Smooth muscle cell (in vitro differentiated cells): ENCODE data around the gene G6PC3. TPM values are rescaled to one million over a fixed set of nuclear protein-coding genes. Genes with fewer than 3 reads are reported as not detected.
"Not testable (repeated sequence)": the region's sequence is repeated elsewhere in the genome, so short reads cannot be mapped to it uniquely, and the experiment has no call there.

Experiments
- DNase-seq: peaks from one replicate; lab custom pipeline; 2025; ENCODE audit not compliant: unreplicated experiment; lab: John Stamatoyannopoulos, UW
- H2AFZ ChIP-seq: fragments of 200-600 bp; sonication (generic); 2 replicates; pipeline ENCODE4 v1.6.0; 2016; ENCODE audit warnings: antibody characterized with exemption, low read depth, mild to moderate bottlenecking
- H3F3A ChIP-seq: fragments of 200-600 bp; sonication (generic); 2 replicates; pipeline ENCODE4 v1.6.0; 2017; ENCODE audit warnings: antibody characterized with exemption, low read depth
- H3K27ac ChIP-seq: fragments of 200-600 bp; sonication (generic); 2 replicates; pipeline ENCODE4 v1.5.1; 2016; ENCODE audit warnings: low read depth, mild to moderate bottlenecking
- H3K27me3 ChIP-seq: fragments of 200-600 bp; sonication (generic); 2 replicates; pipeline ENCODE4 v1.6.1; 2016; ENCODE audit warnings: low read depth, mild to moderate bottlenecking
- H3K36me3 ChIP-seq: fragments of 200-600 bp; sonication (generic); 2 replicates; pipeline ENCODE4 v1.5.1; 2016; ENCODE audit warnings: low read depth
- H3K4me1 ChIP-seq: fragments of 200-600 bp; sonication (generic); 2 replicates; pipeline ENCODE4 v1.5.1; 2016; ENCODE audit warnings: low read depth
- H3K4me2 ChIP-seq: fragments of 200-600 bp; sonication (generic); 2 replicates; pipeline ENCODE4 v1.6.0; 2016; ENCODE audit warnings: mild to moderate bottlenecking
- H3K4me3 ChIP-seq: fragments of 200-600 bp; sonication (generic); 2 replicates; pipeline ENCODE4 v1.5.1; 2016; ENCODE audit warnings: mild to moderate bottlenecking
- H3K79me2 ChIP-seq: fragments of 200-600 bp; sonication (generic); 2 replicates; pipeline ENCODE4 v1.6.0; 2016; ENCODE audit warnings: low read depth, mild to moderate bottlenecking
- H3K9ac ChIP-seq: fragments of 200-600 bp; sonication (generic); 2 replicates; pipeline ENCODE4 v1.6.0; 2016; ENCODE audit warnings: low read depth
- H3K9me3 ChIP-seq: fragments of 200-600 bp; sonication (generic); replicated peaks from 2 replicates; pipeline ENCODE4 v1.5.1; 2016; ENCODE audit warnings: low read depth
- H4K20me1 ChIP-seq: fragments of 200-600 bp; sonication (generic); 2 replicates; pipeline ENCODE4 v1.6.0; 2016; ENCODE audit warnings: low read depth
- WGBS: methylation state at CpG from one replicate; pipeline ENCODE4 v1.1.7; 2016; ENCODE audit warnings: low lambda C conversion rate; 5-methylcytosine and 5-hydroxymethylcytosine counted together
- polyA plus RNA-seq: library from polyadenylated mRNA; unstranded; fragments of >200 nt; fragmentation: Nextera tagmentation; extraction: Ambion mirVana; gene quantifications from 2 replicates; pipeline ENCODE4 v1.2.1, GENCODE V29; 2016
- total RNA-seq: library from RNA; depleted of rRNA; stranded (reverse); fragments of >200 nt; gene quantifications from 2 replicates; pipeline ENCODE4 v1.2.3, GENCODE V29; 2014
- TF ChIP-seq, protein P1 (sequence below): fragments of 200-600 bp; sonication (generic); IDR thresholded peaks from 2 replicates; pipeline ENCODE4 v1.5.1; 2017; ENCODE audit warnings: borderline replicate concordance, mild to moderate bottlenecking, antibody characterized with exemption; ENCODE audit not compliant: insufficient read depth, poor library complexity, severe bottlenecking

G6PC3 gene
- total RNA-seq (32.1 and 40.2 TPM in 2 replicates), polyA plus RNA-seq (103 TPM in 2 replicates)

DNA sequence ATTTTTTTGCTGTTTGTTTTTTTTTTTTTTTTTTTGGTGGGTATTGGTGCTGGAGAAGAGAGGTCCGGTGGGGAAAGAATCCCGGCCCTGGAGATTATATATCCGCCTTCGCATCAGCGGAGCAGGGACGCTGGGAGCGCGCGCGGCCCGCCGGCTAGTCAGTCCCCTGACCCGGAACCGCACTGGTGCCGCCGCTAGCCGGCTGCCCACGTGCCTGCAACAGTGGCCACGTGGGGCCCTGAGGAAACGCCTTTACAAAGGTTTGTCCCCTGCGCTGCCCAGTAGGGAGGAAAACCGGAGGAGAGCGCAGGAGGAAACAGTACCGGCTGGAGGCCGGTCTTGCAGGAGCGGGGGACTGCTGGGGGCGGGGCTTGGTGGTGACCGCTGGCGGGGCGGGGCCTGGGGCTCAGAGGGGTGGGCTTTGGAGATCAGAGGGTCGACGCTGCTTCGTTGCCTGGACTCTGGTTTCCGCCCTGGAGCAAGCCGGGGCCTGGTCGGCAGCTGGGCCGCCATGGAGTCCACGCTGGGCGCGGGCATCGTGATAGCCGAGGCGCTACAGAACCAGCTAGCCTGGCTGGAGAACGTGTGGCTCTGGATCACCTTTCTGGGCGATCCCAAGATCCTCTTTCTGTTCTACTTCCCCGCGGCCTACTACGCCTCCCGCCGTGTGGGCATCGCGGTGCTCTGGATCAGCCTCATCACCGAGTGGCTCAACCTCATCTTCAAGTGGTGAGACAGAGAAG, at the start of gene G6PC3:
TSS of gene G6PC3 (plus strand) at position 281 of the 743 bp plus-strand sequence. CDS start at position 512, 231 bp downstream.
- H3K9ac ChIP-seq: peak within 1 kb of the TSS; percentile 92
- peaks cover 35% of the 10 kb centered on the region for H3K79me2 ChIP-seq
- peak within 1 kb of the TSS; percentile 75 for H2AFZ ChIP-seq
- TF ChIP-seq, protein P1, sequence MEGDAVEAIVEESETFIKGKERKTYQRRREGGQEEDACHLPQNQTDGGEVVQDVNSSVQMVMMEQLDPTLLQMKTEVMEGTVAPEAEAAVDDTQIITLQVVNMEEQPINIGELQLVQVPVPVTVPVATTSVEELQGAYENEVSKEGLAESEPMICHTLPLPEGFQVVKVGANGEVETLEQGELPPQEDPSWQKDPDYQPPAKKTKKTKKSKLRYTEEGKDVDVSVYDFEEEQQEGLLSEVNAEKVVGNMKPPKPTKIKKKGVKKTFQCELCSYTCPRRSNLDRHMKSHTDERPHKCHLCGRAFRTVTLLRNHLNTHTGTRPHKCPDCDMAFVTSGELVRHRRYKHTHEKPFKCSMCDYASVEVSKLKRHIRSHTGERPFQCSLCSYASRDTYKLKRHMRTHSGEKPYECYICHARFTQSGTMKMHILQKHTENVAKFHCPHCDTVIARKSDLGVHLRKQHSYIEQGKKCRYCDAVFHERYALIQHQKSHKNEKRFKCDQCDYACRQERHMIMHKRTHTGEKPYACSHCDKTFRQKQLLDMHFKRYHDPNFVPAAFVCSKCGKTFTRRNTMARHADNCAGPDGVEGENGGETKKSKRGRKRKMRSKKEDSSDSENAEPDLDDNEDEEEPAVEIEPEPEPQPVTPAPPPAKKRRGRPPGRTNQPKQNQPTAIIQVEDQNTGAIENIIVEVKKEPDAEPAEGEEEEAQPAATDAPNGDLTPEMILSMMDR: no peak
- H4K20me1 ChIP-seq: peaks cover 4% of the 10 kb centered on the region
- peak; percentile 88 for DNase-seq
- peak within 1 kb of the TSS; percentile 55 for H3K4me3 ChIP-seq
- H3K27ac ChIP-seq: peak within 1 kb of the TSS; percentile 98
- peaks cover 16% of the 10 kb centered on the region for H3F3A ChIP-seq
- H3K4me2 ChIP-seq: peak within 1 kb of the TSS; percentile 97
- WGBS: 3% methylated on average over 42 of the region's 53 CpGs
- H3K27me3 ChIP-seq: no peaks in the 10 kb centered on the region
- H3K9me3 ChIP-seq: no peaks in the 10 kb centered on the region
- H3K4me1 ChIP-seq: peaks cover 12% of the 10 kb centered on the region
- no peaks in the 10 kb centered on the region for H3K36me3 ChIP-seq

DNA sequence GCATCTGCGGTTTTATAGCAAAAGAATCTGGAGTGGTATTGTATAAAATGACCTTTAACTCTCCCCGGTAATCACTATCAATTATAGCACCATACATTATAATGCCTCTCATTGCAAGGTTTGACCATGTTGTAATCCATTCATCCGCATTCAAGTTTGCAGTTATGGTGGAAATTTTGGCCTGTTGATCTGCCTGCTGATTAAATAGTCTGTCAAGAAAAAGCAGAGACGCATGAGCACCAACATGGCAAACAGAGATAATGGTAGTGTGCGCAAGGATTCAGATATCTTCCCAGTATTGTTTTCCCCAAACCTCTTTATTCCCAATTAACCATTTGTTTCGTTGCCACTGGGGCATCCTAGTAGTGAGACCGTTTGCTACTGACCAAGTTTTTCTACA, 49.3 kb upstream of the G6PC3 start:
- H3K36me3 ChIP-seq, H3K27me3 ChIP-seq, H3K4me2 ChIP-seq, H3K4me3 ChIP-seq, H4K20me1 ChIP-seq, H3K9me3 ChIP-seq, H3K27ac ChIP-seq, H3K4me1 ChIP-seq, H3K79me2 ChIP-seq, H2AFZ ChIP-seq, DNase-seq, H3F3A ChIP-seq, H3K9ac ChIP-seq: not testable (repeated sequence)
- 94% methylated on average over 7 of the region's 7 CpGs for WGBS

DNA sequence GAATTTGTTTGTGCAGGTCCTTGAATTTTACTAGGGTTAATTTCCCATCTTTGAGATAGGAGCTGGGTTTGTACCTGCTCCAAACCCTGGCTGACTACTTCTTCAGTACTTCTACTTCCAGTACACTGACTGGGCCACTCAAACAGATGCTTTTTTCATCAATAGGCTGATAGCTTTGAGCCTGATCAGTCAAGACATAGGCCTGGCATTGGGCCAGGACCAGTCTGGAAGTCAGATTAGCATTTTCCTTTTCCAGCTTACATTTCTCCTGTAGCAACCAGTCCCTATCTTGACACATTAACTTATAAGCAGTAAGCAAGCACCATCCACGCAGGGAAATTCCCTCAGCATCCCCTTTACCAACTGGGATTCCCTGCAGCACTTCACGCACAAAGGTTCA, 48.3 kb upstream of the G6PC3 start:
- Histone ChIP-seq H3K79me2 (no peaks in the 10 kb centered on the region), H3K9me3 (no peaks in the 10 kb centered on the region), H3K4me1 (no peaks in the 10 kb centered on the region), H3K9ac (no peak overlapping the region), H3F3A (no peaks in the 10 kb centered on the region), H3K4me3 (no peak overlapping the region), H3K36me3 (peaks cover 3% of the 10 kb centered on the region), H4K20me1 (peaks cover 6% of the 10 kb centered on the region), H3K27me3 (no peaks in the 10 kb centered on the region), H3K4me2 (no peak overlapping the region), H2AFZ (no peak overlapping the region), H3K27ac (no peak overlapping the region)
- TF ChIP-seq, protein P1: no peak
- 97% methylated on average over 2 of the region's 2 CpGs for WGBS
- DNase-seq: no peak

DNA sequence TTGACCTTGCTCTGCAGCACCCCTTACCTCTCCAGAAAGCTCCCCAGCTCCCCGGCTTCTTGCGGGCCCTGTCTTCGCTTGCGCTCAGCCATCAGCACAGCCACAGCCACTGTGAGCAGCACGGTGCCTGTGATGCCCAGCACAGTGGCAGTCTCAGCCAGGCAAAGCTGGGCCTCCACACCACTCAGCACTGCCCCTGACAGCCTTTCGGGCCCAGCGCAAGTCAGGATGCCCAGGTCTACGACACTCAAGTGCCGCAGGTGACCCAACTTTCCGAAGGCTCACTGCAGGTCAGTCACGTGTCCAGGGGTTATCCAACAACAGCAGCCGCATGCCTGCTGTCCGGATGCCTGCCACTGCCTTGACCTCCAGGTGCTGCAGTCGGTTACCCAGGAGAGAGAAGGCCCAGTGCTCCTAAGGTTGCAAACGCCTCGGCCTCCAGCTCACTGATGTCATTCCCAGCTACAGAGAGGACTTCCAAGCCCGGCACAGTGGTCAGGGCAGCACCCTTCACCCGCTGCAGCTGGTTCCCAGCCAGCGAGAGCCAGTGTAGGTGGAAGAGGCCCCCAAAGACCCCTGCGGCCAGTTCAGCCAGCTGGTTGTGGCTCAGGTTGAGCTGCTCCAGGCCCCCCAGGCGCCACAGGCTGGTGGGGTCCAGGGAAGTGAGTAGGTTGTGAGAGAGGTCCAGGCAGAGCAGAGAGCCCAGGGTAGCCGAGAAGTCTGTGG, 46.8 kb upstream of the G6PC3 start:
- no peak overlapping the region for H3K9ac ChIP-seq
- peaks cover 3% of the 10 kb centered on the region for H3K36me3 ChIP-seq
- H3K4me2 ChIP-seq: no peak overlapping the region
- H3F3A ChIP-seq: no peaks in the 10 kb centered on the region
- no peak overlapping the region for H2AFZ ChIP-seq
- H3K79me2 ChIP-seq: no peaks in the 10 kb centered on the region
- H4K20me1 ChIP-seq: peaks cover 6% of the 10 kb centered on the region
- H3K4me3 ChIP-seq: no peak overlapping the region
- no peak for DNase-seq
- no peaks in the 10 kb centered on the region for H3K27me3 ChIP-seq
- H3K4me1 ChIP-seq: no peaks in the 10 kb centered on the region
- TF ChIP-seq, protein P1: no peak
- 97% methylated on average over 22 of the region's 22 CpGs for WGBS
- no peaks in the 10 kb centered on the region for H3K9me3 ChIP-seq
- H3K27ac ChIP-seq: no peak overlapping the region
